AG04449 (cell line): Measurements from ENCODE around the gene SYNJ2.
"Not testable (repeated sequence)": the region's sequence is repeated elsewhere in the genome, so short reads cannot be mapped to it uniquely, and the experiment has no call there.

Experiments
- CTCF ChIA-PET: fragments of 350-600 bp; formaldehyde crosslinking; extraction: SDS; loops from one replicate; lab custom pipeline; 2021; ENCODE audit warnings: antibody characterized with exemption; lab: Yijun Ruan, JAX
- POLR2A ChIA-PET: fragments of 400-600, 350-600 bp; formaldehyde crosslinking; extraction: SDS; loops from one replicate; lab custom pipeline; 2020; ENCODE audit warnings: antibody characterized with exemption, inconsistent platforms; lab: Yijun Ruan, JAX
- DNase-seq: peaks from one replicate; pipeline ENCODE4 v3.0.0-alpha.2; 2010; ENCODE audit warnings: low read depth, low spot score
- H3K4me3 ChIP-seq: 2 replicates; pipeline ENCODE4 v1.5.1; 2011; ENCODE audit warnings: low read depth, mild to moderate bottlenecking, control low read depth, low read length
- TF ChIP-seq, protein P1 (sequence below): IDR thresholded peaks from one replicate; pipeline ENCODE4 v1.5.1; 2011; ENCODE audit warnings: mild to moderate bottlenecking, moderate library complexity, low read length, control low read depth, inconsistent platforms; ENCODE audit not compliant: insufficient read depth; ENCODE audit errors: missing control alignments

SYNJ2 gene, protein sequence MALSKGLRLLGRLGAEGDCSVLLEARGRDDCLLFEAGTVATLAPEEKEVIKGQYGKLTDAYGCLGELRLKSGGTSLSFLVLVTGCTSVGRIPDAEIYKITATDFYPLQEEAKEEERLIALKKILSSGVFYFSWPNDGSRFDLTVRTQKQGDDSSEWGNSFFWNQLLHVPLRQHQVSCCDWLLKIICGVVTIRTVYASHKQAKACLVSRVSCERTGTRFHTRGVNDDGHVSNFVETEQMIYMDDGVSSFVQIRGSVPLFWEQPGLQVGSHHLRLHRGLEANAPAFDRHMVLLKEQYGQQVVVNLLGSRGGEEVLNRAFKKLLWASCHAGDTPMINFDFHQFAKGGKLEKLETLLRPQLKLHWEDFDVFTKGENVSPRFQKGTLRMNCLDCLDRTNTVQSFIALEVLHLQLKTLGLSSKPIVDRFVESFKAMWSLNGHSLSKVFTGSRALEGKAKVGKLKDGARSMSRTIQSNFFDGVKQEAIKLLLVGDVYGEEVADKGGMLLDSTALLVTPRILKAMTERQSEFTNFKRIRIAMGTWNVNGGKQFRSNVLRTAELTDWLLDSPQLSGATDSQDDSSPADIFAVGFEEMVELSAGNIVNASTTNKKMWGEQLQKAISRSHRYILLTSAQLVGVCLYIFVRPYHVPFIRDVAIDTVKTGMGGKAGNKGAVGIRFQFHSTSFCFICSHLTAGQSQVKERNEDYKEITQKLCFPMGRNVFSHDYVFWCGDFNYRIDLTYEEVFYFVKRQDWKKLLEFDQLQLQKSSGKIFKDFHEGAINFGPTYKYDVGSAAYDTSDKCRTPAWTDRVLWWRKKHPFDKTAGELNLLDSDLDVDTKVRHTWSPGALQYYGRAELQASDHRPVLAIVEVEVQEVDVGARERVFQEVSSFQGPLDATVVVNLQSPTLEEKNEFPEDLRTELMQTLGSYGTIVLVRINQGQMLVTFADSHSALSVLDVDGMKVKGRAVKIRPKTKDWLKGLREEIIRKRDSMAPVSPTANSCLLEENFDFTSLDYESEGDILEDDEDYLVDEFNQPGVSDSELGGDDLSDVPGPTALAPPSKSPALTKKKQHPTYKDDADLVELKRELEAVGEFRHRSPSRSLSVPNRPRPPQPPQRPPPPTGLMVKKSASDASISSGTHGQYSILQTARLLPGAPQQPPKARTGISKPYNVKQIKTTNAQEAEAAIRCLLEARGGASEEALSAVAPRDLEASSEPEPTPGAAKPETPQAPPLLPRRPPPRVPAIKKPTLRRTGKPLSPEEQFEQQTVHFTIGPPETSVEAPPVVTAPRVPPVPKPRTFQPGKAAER (N-terminal part only)

DNA sequence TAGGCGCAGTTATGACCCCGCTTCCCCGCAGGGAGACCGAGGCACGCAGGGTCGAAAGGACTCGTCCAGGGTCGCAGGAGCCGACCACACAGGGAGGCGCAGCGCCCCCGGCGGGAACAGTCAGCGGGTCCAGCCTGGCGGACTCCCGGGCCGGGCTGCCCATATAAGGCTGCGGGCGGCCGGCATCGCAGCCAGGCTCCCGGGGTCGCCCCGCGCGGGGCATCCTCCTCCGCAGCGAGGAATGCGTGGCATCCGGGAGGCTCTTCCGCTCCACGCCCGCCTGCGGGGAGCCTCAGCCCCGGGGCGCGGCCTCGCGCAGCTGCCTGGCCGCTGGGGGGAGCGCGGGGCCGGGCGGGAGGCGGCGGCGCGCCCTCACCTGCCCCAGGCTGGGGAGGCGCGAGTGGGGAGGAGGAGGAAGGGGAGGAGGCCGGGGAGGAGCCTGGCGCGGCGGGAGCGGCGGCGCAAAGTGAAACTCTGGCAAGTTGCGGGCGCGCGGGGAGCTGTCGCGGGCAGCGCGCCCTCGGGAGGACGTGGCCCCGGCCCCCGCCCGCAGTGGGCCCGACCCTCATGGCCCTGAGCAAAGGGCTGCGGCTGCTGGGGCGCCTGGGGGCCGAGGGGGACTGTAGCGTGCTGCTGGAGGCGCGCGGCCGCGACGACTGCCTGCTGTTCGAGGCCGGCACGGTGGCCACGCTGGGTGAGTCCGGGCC is at the start of gene SYNJ2:
TSS of gene SYNJ2 (plus strand) at position 469 of the 707 bp plus-strand sequence. CDS start at position 568, 99 bp downstream.
- ChIA-PET CTCF (interaction anchor here (1.0 to 6.6 kb wide), 9 partner anchors 10 to 211 kb away, joined by 4 to 90 read pairs (median 9); no protein-coding TSS in a partner anchor), POLR2A (interaction anchor here (1.4 kb wide), 1 partner anchor 22 kb away, joined by 6 read pairs; no protein-coding TSS in a partner anchor)
- no peak for DNase-seq
- peak within 1 kb of the TSS; percentile 77 for H3K4me3 ChIP-seq
- TF ChIP-seq, protein P1, sequence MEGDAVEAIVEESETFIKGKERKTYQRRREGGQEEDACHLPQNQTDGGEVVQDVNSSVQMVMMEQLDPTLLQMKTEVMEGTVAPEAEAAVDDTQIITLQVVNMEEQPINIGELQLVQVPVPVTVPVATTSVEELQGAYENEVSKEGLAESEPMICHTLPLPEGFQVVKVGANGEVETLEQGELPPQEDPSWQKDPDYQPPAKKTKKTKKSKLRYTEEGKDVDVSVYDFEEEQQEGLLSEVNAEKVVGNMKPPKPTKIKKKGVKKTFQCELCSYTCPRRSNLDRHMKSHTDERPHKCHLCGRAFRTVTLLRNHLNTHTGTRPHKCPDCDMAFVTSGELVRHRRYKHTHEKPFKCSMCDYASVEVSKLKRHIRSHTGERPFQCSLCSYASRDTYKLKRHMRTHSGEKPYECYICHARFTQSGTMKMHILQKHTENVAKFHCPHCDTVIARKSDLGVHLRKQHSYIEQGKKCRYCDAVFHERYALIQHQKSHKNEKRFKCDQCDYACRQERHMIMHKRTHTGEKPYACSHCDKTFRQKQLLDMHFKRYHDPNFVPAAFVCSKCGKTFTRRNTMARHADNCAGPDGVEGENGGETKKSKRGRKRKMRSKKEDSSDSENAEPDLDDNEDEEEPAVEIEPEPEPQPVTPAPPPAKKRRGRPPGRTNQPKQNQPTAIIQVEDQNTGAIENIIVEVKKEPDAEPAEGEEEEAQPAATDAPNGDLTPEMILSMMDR: peak; percentile 68

DNA sequence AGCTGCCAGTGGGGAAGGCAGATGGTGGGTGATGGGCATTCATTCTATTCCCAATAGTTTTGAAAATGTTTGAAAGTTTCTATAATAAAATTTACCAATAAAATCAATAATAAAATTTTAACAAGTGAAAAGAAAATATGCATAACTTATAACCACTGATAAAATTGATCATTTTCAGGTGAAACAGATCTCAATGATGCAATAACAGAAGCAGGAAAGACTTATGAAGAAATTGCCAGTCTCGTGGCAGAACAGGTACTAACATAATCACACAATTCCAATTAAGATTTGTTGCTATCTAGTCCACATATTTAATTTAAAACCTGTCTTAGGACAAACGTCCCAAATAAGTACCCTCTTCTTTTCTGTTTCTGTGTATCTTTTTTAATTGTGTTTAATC is 45.9 kb upstream of the SYNJ2 start:
- no peak for DNase-seq
- ChIA-PET POLR2A (no interaction called here), CTCF (interaction anchor here (1.5 kb wide), 1 partner anchor 12 kb away, joined by 3 read pairs; no protein-coding TSS in a partner anchor)
- TF ChIP-seq, protein P1: no peak
- H3K4me3 ChIP-seq: no peak overlapping the region

- DNase-seq: no peak
- TF ChIP-seq, protein P1: no peak
- ChIA-PET POLR2A (no interaction called here), CTCF (interaction anchor here (0.8 to 2.2 kb wide), 8 partner anchors 8 to 137 kb away, joined by 3 to 12 read pairs (median 4); partner anchors contain the start of gene SYNJ2)
- H3K4me3 ChIP-seq: no peak overlapping the region
Measured at GRCh38 chr6:157937318-157937717, 44.3 kb upstream of the SYNJ2 start.

DNA sequence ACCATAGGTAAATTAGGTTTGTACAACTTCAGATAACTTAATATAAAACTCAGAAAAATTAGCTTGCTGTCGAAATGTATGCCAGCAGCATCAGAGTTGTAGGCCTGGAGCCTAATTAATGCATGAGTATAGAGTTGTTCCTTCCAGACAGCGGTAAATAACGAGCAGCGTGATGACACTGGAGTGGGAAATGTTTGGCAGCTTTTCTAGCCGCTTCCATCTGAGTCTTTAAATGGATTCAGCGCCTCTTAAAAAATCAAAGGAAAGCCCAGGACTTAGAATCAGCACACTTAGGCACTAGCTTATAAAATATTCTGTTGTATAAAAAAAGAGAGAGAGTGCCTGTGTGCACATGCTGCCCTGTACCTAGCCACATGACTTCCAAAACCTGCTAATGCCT is 43.7 kb upstream of the SYNJ2 start:
- no peak overlapping the region for H3K4me3 ChIP-seq
- TF ChIP-seq, protein P1: no peak
- no peak for DNase-seq
- CTCF ChIA-PET: interaction anchor here (0.8 to 2.2 kb wide), 6 partner anchors 9 to 136 kb away, joined by 3 to 12 read pairs (median 4); partner anchors contain the start of gene SYNJ2
- POLR2A ChIA-PET: no interaction called here

DNA sequence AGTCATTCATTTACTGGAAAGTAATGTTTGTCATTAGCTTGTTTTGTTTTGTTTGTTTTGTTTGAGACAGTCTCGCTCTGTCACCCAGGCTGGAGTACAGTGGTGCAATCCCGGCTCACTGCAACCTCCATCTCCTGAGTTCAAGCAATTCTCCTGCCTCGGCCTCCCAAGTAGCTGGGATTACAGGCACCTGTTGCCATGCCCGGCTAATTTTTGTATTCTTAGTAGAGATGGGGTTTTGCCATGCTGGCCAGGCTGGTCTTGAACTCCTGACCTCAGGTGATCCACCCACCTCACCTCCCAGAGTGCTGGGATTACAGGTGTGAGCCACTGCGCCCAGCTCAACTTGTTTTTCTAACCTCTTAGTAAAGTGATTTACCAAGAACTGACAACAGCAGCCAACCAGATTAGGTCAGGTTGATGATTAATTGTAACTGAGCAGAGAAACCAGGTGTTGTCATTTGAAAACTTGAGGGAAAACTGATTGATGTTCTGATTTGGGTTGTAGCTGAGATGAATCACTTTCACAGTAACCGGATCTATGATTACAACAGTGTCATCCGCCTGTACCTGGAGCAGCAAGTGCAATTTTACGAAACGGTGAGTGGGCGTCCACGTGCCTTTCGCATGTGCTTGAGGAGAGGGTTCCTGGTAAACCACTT is 41.2 kb upstream of the SYNJ2 start:
- CTCF ChIA-PET: interaction anchor here (0.8 to 1.0 kb wide), 2 partner anchors 9 to 14 kb away, joined by 3 read pairs; no protein-coding TSS in a partner anchor
- DNase-seq, POLR2A ChIA-PET, H3K4me3 ChIP-seq: not testable (repeated sequence)
